HL-60/S4 (cell line): Measurements from ENCODE around the gene GOLGA6L9.
"Not testable (repeated sequence)": the region's sequence is repeated elsewhere in the genome, so short reads cannot be mapped to it uniquely, and the experiment has no call there.

ENCODE experiments used
- in situ Hi-C: fragments of 300-500 bp; cut with MboI; formaldehyde crosslinking; loops from 2 replicates; pipeline ENCODE4 v1.14.3; 2022; ENCODE audit warnings: low sequenced_read_pairs

Gene GOLGA6L9

DNA sequence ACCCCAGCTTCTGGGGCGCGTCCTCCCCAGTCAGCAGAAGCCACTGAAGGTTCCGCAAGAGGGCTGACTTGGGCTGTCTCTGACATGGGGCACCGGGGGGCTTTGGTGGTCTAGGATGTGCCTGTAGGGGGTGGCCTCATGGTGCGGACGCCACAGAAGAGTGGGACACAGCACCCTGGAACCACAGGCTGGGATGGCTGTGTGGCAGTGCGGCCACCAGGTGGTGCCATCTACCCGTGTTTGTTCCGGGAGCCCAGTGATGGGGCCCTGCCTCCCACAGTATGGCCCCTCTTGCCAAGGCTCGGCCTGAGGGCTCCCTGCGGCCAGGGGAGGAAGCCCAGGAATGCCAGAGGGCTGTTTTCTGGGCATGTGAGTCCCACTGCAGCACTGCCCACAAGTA lies 38.6 kb downstream of the GOLGA6L9 start:
- in situ Hi-C loops, result not testable (repeated sequence)

DNA sequence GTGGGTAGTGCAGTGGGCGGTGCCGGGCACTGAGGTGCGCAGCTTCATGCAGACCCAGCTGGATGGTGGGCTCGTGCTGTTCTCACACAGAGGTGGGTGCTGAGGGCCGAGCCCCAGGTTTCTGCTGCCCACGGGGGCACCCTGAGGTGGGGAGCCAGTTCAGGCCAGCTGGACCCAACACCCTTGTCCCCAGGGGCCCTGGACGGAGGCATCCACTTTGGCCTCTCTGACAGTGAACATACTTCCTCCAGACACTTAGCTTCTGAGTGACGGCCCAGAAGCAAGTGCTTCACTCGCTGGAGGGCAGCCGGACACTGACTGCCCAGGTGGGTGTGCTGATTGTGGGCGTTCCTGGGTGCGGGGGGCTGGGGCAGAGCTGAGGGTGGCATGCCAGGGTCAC lies 39.8 kb downstream of the GOLGA6L9 start:
- in situ Hi-C loops, result not testable (repeated sequence)

DNA sequence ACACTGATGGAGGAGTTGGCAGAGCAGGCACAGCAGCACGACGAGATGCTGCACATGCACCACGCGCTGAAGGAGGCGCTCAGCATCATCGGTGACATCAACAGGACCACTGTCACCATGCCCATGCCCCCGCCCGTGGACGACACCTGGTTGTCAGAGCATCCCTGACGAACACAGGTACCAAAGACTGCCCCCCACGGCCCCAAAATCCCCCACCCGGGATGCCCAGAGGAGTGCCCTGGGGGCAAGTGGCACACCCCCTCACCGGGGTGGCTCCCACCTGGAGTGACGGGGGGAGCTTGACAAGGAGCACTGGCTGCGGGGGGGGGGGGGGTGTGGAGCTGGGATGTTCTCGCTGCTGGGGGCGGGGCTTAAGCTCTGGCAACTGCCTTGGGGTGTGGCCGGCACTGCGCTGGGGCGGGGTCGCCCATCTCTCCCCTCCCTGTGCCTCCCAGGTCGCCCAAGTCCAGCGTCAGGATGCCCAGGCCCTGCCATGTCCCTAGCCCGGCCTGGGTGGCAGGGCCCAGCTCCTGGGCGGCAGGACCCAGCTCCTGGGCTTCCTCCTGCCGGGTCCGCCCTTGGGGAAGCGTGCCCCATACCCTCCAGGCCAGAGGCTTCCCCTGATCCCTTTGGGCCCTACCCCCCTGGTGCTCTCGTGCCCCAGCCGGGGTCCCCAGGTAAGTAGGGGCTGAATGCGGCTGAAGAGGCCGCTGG lies 42.8 kb downstream of the GOLGA6L9 start:
- in situ Hi-C loops, result not testable (repeated sequence)

- in situ Hi-C loops, result not testable (repeated sequence)
Observed at GRCh38 chr15:82474596-82475325, 45.1 kb downstream of the GOLGA6L9 start.

DNA sequence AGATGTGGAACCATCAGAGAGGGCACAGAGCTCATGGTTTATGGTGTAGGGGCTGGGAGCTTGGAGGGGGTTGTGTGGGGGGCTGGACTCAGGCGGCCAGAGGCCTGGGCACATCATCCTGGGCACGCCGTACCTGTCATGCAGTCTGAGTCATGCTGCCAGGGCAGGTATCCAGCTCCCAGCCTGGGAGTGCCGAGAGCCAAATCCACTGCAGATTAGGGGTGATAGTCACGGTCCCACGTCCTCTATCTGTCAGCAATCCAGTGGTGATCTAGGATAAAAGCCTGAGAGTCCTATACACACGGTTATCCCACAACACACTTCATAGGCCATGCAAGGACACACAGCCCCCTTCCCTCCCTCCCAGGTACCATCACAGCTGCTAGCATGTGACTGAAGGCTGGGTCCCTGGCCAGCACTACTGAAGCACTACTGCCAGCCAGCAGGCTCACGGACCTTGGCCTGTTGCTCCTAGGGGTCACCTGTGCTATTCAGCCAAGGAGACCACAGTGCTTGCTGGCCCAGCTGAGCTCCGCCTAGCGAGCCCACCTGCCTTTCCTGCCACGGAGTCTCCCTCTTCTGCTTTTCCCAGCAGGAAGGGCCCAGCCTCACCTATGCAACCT lies 45.8 kb downstream of the GOLGA6L9 start:
- in situ Hi-C loops, result not testable (repeated sequence)

GRCh38 chr15:82476697-82477342 lies 47.2 kb downstream of the GOLGA6L9 start:
- in situ Hi-C loops, result not testable (repeated sequence)

GRCh38 chr15:82477343-82478057 lies 47.9 kb downstream of the GOLGA6L9 start:
- in situ Hi-C loops, result not testable (repeated sequence)
